CD1c-positive myeloid dendritic cell (primary cell): Measurements from ENCODE around the gene DCN.

Source experiments
- DNase-seq: peaks from one replicate; pipeline ENCODE4 v3.0.0-alpha.2; 2016; ENCODE audit errors: extremely low spot score

Gene DCN

GRCh38 chr12:91138337-91138920 is 44.2 kb downstream of the DCN start:
- no peak for DNase-seq

GRCh38 chr12:91133871-91134270 is 48.7 kb downstream of the DCN start:
- DNase-seq, result no peak

GRCh38 chr12:91129662-91130362 is 52.8 kb downstream of the DCN start:
- DNase-seq, result no peak

- no peak for DNase-seq
Observed at GRCh38 chr12:91127751-91128150, 54.9 kb downstream of the DCN start.

- DNase-seq, result no peak
Observed at GRCh38 chr12:91127306-91127705, 55.3 kb downstream of the DCN start.

GRCh38 chr12:91126516-91126915 is 56.1 kb downstream of the DCN start:
- no peak for DNase-seq

- no peak for DNase-seq
Observed at GRCh38 chr12:91123236-91123916, 59.2 kb downstream of the DCN start.

- no peak for DNase-seq
Observed at GRCh38 chr12:91120781-91121180, 61.8 kb downstream of the DCN start.

GRCh38 chr12:91119089-91119488 is 63.5 kb downstream of the DCN start:
- DNase-seq, result no peak

- no peak for DNase-seq
Observed at GRCh38 chr12:91113621-91114020, 69.0 kb downstream of the DCN start.

- no peak for DNase-seq
Observed at GRCh38 chr12:91111366-91112325, 71.0 kb downstream of the DCN start, which contains the start of gene LUM. Gene LUM (minus strand): TSS chr12:91111494. CDS start chr12:91108979, 2,515 bp downstream.

- no peak for DNase-seq
Observed at GRCh38 chr12:91110311-91110924, 72.2 kb downstream of the DCN start.

- no peak for DNase-seq
Observed at GRCh38 chr12:91109581-91110310, 72.9 kb downstream of the DCN start.

GRCh38 chr12:91109148-91109564 is 73.5 kb downstream of the DCN start:
- DNase-seq, result peak; percentile 49

GRCh38 chr12:91108196-91108755 is 74.3 kb downstream of the DCN start:
- DNase-seq, result no peak

- no peak for DNase-seq
Observed at GRCh38 chr12:91106283-91106682, 76.3 kb downstream of the DCN start.

GRCh38 chr12:91105807-91106206 is 76.8 kb downstream of the DCN start:
- DNase-seq, result no peak

- DNase-seq, result no peak
Observed at GRCh38 chr12:91104812-91105466, 77.7 kb downstream of the DCN start.

- DNase-seq, result no peak
Observed at GRCh38 chr12:91103624-91104023, 79.0 kb downstream of the DCN start.

- no peak for DNase-seq
Observed at GRCh38 chr12:91103101-91103500, 79.5 kb downstream of the DCN start.
